Astrocyte (in vitro differentiated cells and primary cell): ENCODE measurements around the gene RHPN2. TPM values are rescaled to one million over a fixed set of nuclear protein-coding genes. Genes with fewer than 3 reads are reported as not detected.
"Not testable (repeated sequence)": the region's sequence is repeated elsewhere in the genome, so short reads cannot be mapped to it uniquely, and the experiment has no call there.

Source experiments
- DNase-seq: peaks from one replicate; pipeline ENCODE4 v3.0.0-alpha.2; 2010; ENCODE audit warnings: low read depth
- FAIRE-seq: peaks from 2 replicates; lab custom pipeline; 2011; peaks lifted over from hg19 to GRCh38; lab: Jason Lieb, UNC
- H2AFZ ChIP-seq: 2 replicates; pipeline ENCODE4 v1.6.0; 2012; ENCODE audit warnings: low read depth, low read length, inconsistent platforms
- H3K27ac ChIP-seq: 2 replicates; pipeline ENCODE4 v1.5.1; 2011; ENCODE audit warnings: low read depth, low read length, inconsistent platforms
- H3K27me3 ChIP-seq: 2 replicates; pipeline ENCODE4 v1.6.0; 2011; ENCODE audit warnings: low read length, inconsistent platforms; ENCODE audit not compliant: insufficient read depth
- H3K36me3 ChIP-seq: 2 replicates; pipeline ENCODE4 v1.5.1; 2011; ENCODE audit warnings: low read length, inconsistent platforms; ENCODE audit not compliant: insufficient read depth
- H3K4me1 ChIP-seq: 2 replicates; pipeline ENCODE4 v1.5.1; 2011; ENCODE audit warnings: low read length, inconsistent platforms; ENCODE audit not compliant: insufficient read depth
- H3K4me2 ChIP-seq: 2 replicates; pipeline ENCODE4 v1.6.0; 2012; ENCODE audit warnings: low read length, inconsistent platforms
- H3K4me3 ChIP-seq: 2 replicates; pipeline ENCODE4 v1.5.1; 2011; ENCODE audit warnings: low read depth, mild to moderate bottlenecking, low read length, inconsistent platforms; ENCODE audit not compliant: insufficient read depth
- H3K79me2 ChIP-seq: 2 replicates; pipeline ENCODE4 v1.6.0; 2012; ENCODE audit warnings: mild to moderate bottlenecking, low read length, inconsistent platforms; ENCODE audit not compliant: insufficient read depth
- H3K9ac ChIP-seq: 2 replicates; pipeline ENCODE4 v1.6.0; 2012; ENCODE audit warnings: mild to moderate bottlenecking, low read length, inconsistent platforms
- H3K9me3 ChIP-seq: 2 replicates; pipeline ENCODE4 v1.5.1; 2012; ENCODE audit warnings: low read depth, mild to moderate bottlenecking, low read length, inconsistent platforms; ENCODE audit not compliant: insufficient read depth
- H4K20me1 ChIP-seq: 2 replicates; pipeline ENCODE4 v1.6.0; 2012; ENCODE audit warnings: low read length, inconsistent platforms; ENCODE audit not compliant: insufficient read depth
- H3K27ac Mint-ChIP-seq: one replicate; pipeline ENCODE4 v1.8.0; 2021; ENCODE audit warnings: mild to moderate bottlenecking, mixed read lengths; ENCODE audit not compliant: unreplicated experiment
- H3K27me3 Mint-ChIP-seq: one replicate; pipeline ENCODE4 v1.8.0; 2021; ENCODE audit warnings: low read depth, mixed read lengths; ENCODE audit not compliant: unreplicated experiment
- H3K36me3 Mint-ChIP-seq: one replicate; pipeline ENCODE4 v1.8.0; 2021; ENCODE audit warnings: low read depth, mixed read lengths; ENCODE audit not compliant: unreplicated experiment
- H3K4me1 Mint-ChIP-seq: one replicate; pipeline ENCODE4 v1.8.0; 2021; ENCODE audit warnings: low read depth, mixed read lengths; ENCODE audit not compliant: unreplicated experiment
- H3K4me3 Mint-ChIP-seq: one replicate; pipeline ENCODE4 v1.8.0; 2021; ENCODE audit warnings: mild to moderate bottlenecking, moderate library complexity, mixed read lengths; ENCODE audit not compliant: unreplicated experiment
- H3K9me3 Mint-ChIP-seq: one replicate; pipeline ENCODE4 v1.8.0; 2021; ENCODE audit warnings: mild to moderate bottlenecking, mixed read lengths; ENCODE audit not compliant: unreplicated experiment
- EZH2 ChIP-seq: IDR thresholded peaks from 2 replicates; pipeline ENCODE4 v1.6.1; 2012; ENCODE audit warnings: mild to moderate bottlenecking, low read length, inconsistent platforms; ENCODE audit not compliant: insufficient read depth
- total RNA-seq: library from RNA; stranded (reverse); gene quantifications from 2 replicates; pipeline ENCODE4 v1.2.1, GENCODE V29; 2021
- TF ChIP-seq, protein P1 (sequence below): IDR thresholded peaks from 2 replicates; pipeline ENCODE4 v1.5.1; 2011; ENCODE audit warnings: low read depth, mild to moderate bottlenecking, inconsistent platforms, low read length, moderate library complexity; ENCODE audit not compliant: insufficient read depth

The RHPN2 gene
- total RNA-seq, 1 donor from 2014 or later, result 12.6 TPM

DNA sequence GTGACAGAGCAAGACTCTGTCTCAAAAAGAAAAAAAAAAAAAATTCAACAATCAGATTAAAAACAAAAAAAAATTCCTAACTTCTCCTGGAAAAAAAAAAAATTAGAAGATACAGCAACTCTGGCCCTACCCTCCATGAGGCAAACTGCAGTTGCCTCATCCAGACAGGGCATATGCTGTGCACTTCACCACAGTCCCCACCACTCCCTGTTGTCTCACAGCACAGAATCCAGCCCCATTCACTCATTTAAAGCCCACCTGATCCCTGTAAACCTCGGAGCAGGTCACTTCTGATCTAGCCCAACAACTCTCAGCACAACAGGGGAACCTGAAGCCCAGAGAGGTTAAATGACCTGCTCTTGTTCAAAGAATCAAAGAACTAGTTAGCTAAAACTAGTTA is 24.9 kb downstream of the RHPN2 start:
- H3K27ac ChIP-seq, result no peak overlapping the region
- no peaks in the 10 kb centered on the region for H3K9me3 ChIP-seq
- FAIRE-seq (no peak), DNase-seq (no peak)
- H3K36me3 Mint-ChIP-seq, result no peaks in the 10 kb centered on the region
- H3K27me3 Mint-ChIP-seq, result no peaks in the 10 kb centered on the region
- no peak overlapping the region for H2AFZ ChIP-seq
- H3K4me1 ChIP-seq, result peaks cover 4% of the 10 kb centered on the region
- no peaks in the 10 kb centered on the region for H4K20me1 ChIP-seq
- H3K4me3 Mint-ChIP-seq, result no peak overlapping the region
- H3K27me3 ChIP-seq, result no peaks in the 10 kb centered on the region
- no peaks in the 10 kb centered on the region for H3K36me3 ChIP-seq
- H3K9ac ChIP-seq, result no peak overlapping the region
- H3K27ac Mint-ChIP-seq, result no peak overlapping the region
- H3K9me3 Mint-ChIP-seq, result no peaks in the 10 kb centered on the region
- TF ChIP-seq, protein P1, sequence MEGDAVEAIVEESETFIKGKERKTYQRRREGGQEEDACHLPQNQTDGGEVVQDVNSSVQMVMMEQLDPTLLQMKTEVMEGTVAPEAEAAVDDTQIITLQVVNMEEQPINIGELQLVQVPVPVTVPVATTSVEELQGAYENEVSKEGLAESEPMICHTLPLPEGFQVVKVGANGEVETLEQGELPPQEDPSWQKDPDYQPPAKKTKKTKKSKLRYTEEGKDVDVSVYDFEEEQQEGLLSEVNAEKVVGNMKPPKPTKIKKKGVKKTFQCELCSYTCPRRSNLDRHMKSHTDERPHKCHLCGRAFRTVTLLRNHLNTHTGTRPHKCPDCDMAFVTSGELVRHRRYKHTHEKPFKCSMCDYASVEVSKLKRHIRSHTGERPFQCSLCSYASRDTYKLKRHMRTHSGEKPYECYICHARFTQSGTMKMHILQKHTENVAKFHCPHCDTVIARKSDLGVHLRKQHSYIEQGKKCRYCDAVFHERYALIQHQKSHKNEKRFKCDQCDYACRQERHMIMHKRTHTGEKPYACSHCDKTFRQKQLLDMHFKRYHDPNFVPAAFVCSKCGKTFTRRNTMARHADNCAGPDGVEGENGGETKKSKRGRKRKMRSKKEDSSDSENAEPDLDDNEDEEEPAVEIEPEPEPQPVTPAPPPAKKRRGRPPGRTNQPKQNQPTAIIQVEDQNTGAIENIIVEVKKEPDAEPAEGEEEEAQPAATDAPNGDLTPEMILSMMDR, result no peak
- TF ChIP-seq EZH2, result no peak
- no peaks in the 10 kb centered on the region for H3K79me2 ChIP-seq
- H3K4me2 ChIP-seq, result no peak overlapping the region
- H3K4me1 Mint-ChIP-seq, result peaks cover 14% of the 10 kb centered on the region
- H3K4me3 ChIP-seq, result no peak overlapping the region

DNA sequence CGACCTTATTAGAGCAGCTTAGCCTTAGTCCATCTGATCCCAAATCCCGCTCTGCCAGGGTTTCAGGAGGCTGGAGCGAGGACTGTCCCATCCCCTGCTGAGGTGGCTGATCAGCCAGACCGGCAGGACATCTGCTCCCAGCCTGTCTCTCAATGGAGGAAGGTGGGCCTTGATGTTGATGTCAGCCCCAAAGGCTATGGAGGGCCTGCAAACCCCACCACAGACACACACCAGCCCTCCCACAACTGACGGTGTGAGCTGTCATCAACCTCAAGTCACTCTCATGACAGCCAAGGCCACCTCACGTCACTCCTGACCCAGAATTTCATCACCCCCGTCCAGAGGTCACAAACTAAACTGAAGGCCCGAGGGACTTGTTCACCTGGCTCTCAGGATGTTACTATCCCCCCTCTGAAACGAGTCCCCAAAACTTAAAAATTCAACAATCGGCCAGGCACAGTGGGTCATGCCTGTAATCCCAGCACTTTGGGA is 25.5 kb downstream of the RHPN2 start:
- Mint-ChIP-seq H3K9me3 (no peaks in the 10 kb centered on the region), H3K4me3 (peak overlapping the region; percentile 35), H3K27me3 (no peaks in the 10 kb centered on the region), H3K36me3 (no peaks in the 10 kb centered on the region), H3K4me1 (peaks cover 14% of the 10 kb centered on the region), H3K27ac (peak overlapping the region; percentile 62)
- H3K79me2 ChIP-seq, result no peaks in the 10 kb centered on the region
- no peaks in the 10 kb centered on the region for H3K27me3 ChIP-seq
- H3K4me1 ChIP-seq, result peaks cover 4% of the 10 kb centered on the region
- H3K9ac ChIP-seq, result no peak overlapping the region
- no peaks in the 10 kb centered on the region for H3K36me3 ChIP-seq
- H2AFZ ChIP-seq, result no peak overlapping the region
- H3K9me3 ChIP-seq, result no peaks in the 10 kb centered on the region
- TF ChIP-seq EZH2, result no peak
- TF ChIP-seq, protein P1, result no peak
- H3K4me2 ChIP-seq, result no peak overlapping the region
- no peaks in the 10 kb centered on the region for H4K20me1 ChIP-seq
- no peak overlapping the region for H3K4me3 ChIP-seq
- FAIRE-seq (no peak), DNase-seq (no peak)
- H3K27ac ChIP-seq, result no peak overlapping the region

DNA sequence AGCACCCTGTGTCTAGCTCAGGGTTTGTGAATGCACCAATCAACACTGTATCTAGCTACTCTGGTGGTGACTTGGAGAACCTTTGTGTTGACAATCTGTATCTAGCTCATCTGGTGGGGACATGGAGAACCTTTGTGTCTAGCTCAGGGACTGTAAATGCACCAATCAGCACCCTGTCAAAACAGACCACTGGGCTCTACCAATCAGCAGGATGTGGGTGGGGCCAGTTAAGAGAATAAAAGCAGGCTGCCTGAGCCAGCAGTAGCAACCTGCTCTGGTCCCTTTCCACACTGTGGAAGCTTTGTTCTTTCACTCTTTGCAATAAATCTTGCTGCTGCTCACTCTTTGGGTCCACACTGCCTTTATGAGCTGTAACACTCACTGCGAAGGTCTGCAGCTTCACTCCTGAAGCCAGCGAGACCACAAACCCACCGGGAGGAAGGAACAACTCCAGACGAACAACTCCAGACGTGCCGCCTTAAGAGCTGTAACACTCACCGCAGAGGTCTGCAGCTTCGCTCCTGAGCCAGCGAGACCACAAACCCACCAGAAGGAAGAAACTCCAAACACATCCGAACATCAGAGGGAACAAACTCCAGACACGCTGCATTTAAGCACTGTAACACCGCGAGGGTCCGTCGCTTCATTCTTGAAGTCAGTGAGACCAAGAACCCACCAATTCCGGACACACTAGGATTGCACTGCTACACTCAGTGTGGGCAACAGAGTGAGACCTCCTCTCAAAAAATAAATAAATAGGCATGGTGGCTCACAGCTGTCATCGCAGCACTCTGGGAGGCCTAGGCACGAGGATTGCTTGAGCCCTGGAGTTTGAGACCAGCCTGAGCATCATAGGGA is 27.3 kb downstream of the RHPN2 start:
- not testable (repeated sequence) for H3K4me1 ChIP-seq, H3K79me2 ChIP-seq, H3K36me3 ChIP-seq, H4K20me1 ChIP-seq, DNase-seq, H2AFZ ChIP-seq, H3K9ac ChIP-seq, H3K9me3 ChIP-seq, H3K4me2 ChIP-seq, H3K27ac ChIP-seq, H3K27me3 ChIP-seq, FAIRE-seq, H3K4me3 Mint-ChIP-seq, H3K27me3 Mint-ChIP-seq, H3K9me3 Mint-ChIP-seq, H3K4me3 ChIP-seq, H3K36me3 Mint-ChIP-seq, H3K27ac Mint-ChIP-seq
- peaks cover 14% of the 10 kb centered on the region for H3K4me1 Mint-ChIP-seq

DNA sequence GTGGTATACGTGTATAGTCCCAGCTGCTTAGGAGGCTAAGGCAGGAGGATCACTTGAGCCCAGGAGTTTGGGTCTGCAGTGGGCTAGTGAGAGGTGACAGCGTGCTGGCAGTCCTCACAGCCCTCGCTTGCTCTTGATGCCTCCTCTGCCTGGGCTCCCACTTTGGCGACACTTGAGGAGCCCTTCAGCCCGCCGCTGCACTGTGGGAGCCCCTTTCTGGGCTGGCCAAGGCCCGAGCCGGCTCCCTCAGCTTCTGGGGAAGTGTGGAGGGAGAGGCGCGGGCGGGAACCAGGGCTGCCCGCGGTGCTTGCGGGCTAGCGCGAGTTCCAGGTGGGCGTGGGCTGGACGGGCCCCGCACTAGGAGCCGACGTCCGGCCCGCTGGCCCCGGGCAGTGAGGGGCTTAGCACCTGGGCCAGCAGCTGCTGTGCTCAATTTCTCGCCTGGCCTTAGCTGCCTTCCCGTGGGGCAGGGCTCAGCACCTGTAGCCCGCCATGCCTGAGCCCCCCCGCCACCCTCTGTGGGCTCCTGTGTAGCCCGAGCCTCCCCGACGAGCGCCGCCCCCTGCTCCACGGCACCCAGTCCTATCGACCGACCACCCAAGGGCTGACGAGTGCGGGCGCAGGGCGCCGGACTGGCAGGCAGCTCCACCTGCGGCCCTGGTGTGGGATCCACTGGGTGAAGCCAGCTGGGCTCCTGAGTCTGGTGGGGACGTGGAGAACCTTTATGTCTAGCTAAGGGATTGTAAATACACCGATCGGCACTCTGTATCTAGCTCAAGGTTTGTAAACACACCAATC is 28.1 kb downstream of the RHPN2 start:
- H3K27ac ChIP-seq, H3K36me3 ChIP-seq, H3K4me3 ChIP-seq, DNase-seq, H3K4me1 ChIP-seq, H3K27ac Mint-ChIP-seq, H3K9me3 ChIP-seq, H3K79me2 ChIP-seq, H3K9ac ChIP-seq, H3K9me3 Mint-ChIP-seq, H3K4me3 Mint-ChIP-seq, H3K4me2 ChIP-seq, H4K20me1 ChIP-seq, FAIRE-seq, H3K36me3 Mint-ChIP-seq, H2AFZ ChIP-seq, H3K27me3 Mint-ChIP-seq, H3K27me3 ChIP-seq: not testable (repeated sequence)
- H3K4me1 Mint-ChIP-seq, result peaks cover 13% of the 10 kb centered on the region
